Muscle of back (tissue), 11 donors: Measurements from ENCODE around the gene SNX25. TPM values are rescaled to one million over a fixed set of nuclear protein-coding genes. Genes with fewer than 3 reads are reported as not detected.
A peak's percentile ranks its signal among the peaks of the same experiment; 100 is the strongest.
"Not testable (repeated sequence)": the region's sequence is repeated elsewhere in the genome, so short reads cannot be mapped to it uniquely, and the experiment has no call there.

Experiments used
- DNase-seq, 3 donors: peaks; one replicate each; pipeline versions ENCODE4 v3.0.0 to v3.0.0-alpha.2; 2013
- polyA plus RNA-seq, 10 donors: library from polyadenylated mRNA; unstranded; fragments of 120-200 nt; gene quantifications; one replicate each; pipeline ENCODE4 v1.2.1, GENCODE V29; 2013; ENCODE audit not compliant: insufficient read length in 10 of 10

The SNX25 gene
- polyA plus RNA-seq, 10 donors: 7.2 to 11.8 (median 8.2) TPM

DNA sequence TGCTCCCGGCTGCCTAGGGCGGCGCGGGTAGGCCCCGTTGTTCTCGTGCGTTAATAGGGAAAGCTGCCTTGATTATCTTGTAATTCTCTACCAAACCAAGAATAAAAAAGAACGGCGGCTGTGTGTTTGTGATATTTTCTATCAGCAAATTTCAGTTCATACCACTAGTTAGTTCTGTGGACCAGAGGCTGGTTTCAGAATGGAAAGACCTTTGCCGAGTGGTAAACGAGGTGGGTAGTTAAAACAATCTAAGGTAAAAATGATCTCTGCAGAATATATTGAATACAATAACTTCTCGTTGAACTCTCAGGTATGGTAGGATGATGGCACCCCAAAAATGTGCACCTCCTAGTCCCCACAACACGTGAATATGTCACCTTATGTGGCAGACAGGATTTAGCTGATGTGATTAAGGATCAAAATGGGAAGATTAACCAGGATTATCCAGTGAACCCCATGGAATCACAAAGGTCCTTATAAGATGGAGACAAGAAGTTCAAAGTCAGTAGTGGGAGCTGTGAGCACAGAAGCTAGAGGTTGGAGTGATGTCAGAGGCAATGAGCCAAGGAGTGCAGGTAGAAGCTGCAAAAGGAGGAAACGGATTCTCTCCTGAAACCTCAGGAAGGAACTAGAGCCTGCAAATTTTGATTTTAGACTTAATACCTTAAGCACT, 5.0 kb upstream of the SNX25 start:
- peak in 1 of 3 donors; percentile 33 for DNase-seq

- DNase-seq: not testable (repeated sequence)
Measured at GRCh38 chr4:185205073-185205472, 4.3 kb upstream of the SNX25 start.

DNA sequence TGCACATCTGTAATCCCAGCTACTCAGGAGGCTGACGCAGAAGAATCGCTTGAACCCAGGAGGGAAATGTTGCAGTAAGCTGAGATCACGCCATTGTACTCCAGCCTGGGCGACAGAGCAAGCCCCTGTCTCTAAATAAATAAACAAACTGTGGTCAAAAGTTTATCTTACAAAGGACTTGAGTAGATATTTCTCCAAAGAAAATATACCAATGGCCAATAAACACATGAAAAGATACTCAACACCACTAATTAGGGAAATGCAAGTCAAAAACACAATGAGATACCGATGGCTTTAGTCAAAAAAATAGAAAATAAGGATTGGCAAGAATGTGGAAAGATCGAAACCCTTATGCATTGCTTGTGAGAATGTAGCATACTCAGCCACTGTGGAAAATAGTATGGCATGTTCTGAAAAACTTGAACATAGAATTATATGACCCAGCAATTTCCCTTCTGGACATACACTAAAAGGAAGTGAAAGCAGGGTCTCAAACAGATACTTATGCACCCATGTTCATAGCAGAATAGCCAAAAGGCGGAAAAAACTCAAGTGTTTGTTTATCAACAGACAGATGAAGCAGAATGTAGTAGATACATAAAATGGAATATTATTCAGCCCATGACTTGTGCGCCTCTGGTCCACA, 3.6 kb upstream of the SNX25 start:
- DNase-seq: no peak

DNA sequence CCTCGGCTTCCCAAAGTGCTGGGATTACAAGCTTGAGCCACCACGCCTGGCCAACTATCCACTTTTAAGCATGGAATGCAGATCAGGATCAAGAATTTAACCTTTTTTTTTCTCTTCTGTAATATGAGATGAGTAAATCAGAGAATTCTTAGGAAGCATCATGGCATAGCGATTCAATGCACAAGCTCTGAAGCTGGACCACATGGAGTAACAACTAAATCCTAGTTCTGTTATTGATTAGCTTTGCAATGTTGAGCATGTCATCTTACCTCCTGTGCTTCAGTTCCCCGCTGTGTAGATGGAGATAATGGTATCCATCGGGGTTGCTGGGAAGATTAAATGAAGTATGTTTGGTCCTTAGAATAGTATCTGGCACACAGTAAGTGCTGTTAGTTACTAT, 1.9 kb upstream of the SNX25 start:
- DNase-seq: no peak

DNA sequence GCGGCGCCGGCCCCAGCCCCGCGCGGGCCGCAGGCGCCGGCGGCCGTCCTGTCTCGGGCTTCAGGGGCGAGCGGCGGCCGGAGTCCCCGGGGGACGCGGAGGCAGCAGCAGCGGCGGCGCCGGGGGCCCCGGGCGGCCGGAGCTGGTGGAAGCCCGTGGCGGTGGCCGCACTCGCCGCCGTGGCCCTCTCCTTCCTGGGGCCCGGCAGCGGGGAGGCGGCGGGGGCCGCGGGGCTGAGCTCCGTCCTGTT, 379 bp downstream of the SNX25 start:
- not testable (repeated sequence) for DNase-seq

GRCh38 chr4:185210102-185210981, 944 bp downstream of the SNX25 start:
- peak; percentile 39 to 89 (median 77) for DNase-seq

- no peak for DNase-seq
Measured at GRCh38 chr4:185211035-185211434, 1.6 kb downstream of the SNX25 start.

GRCh38 chr4:185211641-185212040, 2.2 kb downstream of the SNX25 start:
- DNase-seq: no peak

DNA sequence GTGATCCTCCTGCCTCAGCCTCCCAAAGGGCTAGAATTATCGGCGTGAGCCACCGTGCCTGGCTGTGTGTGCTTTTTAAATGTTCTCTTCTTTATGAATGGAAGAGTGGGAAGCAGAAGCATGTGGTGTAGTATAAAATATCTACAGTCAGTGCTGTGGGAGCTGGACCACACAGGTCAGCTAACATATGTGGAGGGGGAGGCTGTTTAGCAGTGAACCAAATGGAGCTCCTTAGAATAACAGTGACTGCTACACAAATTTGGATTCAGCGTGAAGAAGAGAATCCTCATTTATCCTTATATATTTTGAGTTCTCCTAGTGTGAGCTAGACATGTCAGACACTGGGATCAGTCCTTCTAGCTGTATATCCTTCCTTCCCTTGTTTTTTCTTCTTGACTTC, 3.2 kb downstream of the SNX25 start:
- DNase-seq: no peak

DNA sequence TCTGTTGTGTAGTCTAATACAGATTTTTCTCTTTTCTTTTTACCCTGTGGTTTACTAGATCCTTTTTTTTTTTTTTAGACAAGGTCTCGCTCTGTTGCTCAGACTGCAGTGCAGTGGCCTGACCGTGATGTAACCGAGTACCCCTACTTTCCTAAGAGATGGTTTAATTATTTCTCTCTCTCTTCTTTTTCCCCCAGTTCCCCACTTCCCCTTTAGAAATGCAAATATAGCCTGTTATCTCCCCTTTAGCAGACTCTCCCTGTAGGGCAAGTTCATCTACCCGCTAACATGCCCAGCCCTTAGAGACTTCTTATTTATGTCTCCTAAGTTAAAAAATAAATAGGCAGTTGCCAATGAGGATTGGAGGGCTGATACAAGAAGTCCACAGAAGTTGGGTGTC, 4.5 kb downstream of the SNX25 start:
- DNase-seq: no peak

DNA sequence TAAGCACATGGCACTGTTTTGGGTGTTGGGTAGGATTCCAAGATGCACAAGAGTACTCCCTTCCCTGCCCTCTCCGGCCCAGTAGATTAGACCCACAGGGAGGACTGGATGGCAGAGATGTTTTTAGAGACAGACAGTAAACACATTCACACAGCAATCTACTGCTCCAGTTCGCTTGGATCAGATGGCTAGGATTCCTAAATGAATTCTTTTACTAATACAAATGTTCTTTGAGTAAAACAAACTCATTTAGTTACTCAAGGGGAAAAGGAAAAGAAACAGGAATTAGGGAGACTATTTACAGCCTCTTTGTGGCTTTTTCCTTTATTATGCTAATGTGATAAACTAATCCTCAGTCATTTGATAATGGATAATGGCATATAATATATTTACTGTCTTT, 5.9 kb downstream of the SNX25 start:
- DNase-seq: no peak

GRCh38 chr4:185217408-185217975, 8.1 kb downstream of the SNX25 start:
- DNase-seq: peak in 1 of 3 donors; percentile 65

DNA sequence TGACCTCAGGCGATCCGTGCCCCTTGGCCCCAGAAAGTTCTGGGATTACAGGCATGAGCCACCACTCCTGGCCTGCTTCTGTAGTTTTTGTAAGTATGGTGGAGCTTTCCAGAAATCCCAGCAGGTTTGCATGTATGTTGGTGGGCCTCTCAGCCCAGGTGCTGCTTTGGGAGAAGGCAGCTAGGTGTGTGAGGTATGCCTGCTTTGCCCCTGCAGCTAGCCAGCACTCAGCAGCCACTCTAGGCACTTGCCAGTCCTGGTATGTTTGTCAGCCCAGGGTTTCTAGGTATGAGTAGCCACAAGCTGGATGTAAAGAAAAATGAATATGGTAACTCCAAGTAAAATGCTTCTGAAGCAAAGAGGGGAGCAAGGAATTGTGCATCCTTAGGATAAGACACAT, 8.9 kb downstream of the SNX25 start:
- DNase-seq: no peak

- DNase-seq: peak; percentile 81 to 93 (median 83)
Measured at GRCh38 chr4:185219551-185220344, 10.3 kb downstream of the SNX25 start.

- no peak for DNase-seq
Measured at GRCh38 chr4:185221491-185221890, 12.1 kb downstream of the SNX25 start.

- no peak for DNase-seq
Measured at GRCh38 chr4:185221912-185222311, 12.5 kb downstream of the SNX25 start.

DNA sequence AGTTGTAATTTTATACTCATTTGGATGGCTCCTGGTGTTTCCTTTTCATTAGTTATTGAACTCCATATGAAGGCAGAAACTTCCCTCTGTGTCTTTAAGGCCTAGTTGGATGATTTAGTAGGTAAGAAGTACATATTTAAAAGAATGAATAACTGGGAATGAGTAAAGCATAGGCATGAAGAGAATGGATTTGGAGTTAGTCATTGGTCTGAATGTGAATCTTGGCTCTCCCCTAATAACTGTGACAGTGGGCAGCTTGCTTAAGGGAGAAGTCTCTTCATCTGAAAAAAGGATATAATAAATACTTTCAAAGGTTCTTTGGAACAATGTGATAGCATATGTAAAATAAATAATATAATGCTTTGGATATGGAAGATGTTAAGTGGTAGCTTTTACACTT, 13.2 kb downstream of the SNX25 start:
- peak in 1 of 3 donors; percentile 47 for DNase-seq

- DNase-seq: no peak
Measured at GRCh38 chr4:185224597-185224996, 15.2 kb downstream of the SNX25 start.

- DNase-seq: no peak
Measured at GRCh38 chr4:185225940-185226339, 16.5 kb downstream of the SNX25 start.

GRCh38 chr4:185227131-185227551, 17.7 kb downstream of the SNX25 start:
- DNase-seq: no peak

GRCh38 chr4:185227713-185228278, 18.4 kb downstream of the SNX25 start:
- no peak for DNase-seq
